ENCODE results near the gene TARBP2.
"Not testable (repeated sequence)": the region's sequence is repeated elsewhere in the genome, so short reads cannot be mapped to it uniquely, and the experiment has no call there.

Gene TARBP2

DNA sequence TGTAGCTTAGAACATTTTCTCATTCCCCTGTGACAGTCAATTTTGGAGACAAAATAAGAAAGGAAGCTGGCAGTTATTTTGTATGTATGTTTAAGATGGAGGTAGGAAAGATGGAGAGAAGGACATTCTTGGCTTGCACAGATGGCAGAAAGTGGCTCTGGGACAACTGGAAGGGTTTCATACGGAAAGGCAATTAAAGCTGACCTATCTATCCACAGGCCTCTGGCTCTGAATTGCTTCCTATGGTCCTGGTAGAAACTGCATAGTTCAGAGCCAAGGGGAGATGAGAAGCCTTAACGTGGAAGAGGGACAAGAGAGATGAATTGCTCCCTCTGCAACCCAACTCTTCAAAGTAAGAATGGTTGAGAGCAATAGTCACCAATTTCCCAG is 14.2 kb downstream of the TARBP2 start:
- no peak for DNase-seq

- no peak for DNase-seq
These were observed 15.8 kb downstream of the TARBP2 start for GRCh38 chr12:53516758-53517455.

- DNase-seq, result no peak
These were observed 17.3 kb downstream of the TARBP2 start for GRCh38 chr12:53518381-53518780.

- DNase-seq, result no peak
These were observed 22.0 kb downstream of the TARBP2 start for GRCh38 chr12:53523131-53523530.

DNA sequence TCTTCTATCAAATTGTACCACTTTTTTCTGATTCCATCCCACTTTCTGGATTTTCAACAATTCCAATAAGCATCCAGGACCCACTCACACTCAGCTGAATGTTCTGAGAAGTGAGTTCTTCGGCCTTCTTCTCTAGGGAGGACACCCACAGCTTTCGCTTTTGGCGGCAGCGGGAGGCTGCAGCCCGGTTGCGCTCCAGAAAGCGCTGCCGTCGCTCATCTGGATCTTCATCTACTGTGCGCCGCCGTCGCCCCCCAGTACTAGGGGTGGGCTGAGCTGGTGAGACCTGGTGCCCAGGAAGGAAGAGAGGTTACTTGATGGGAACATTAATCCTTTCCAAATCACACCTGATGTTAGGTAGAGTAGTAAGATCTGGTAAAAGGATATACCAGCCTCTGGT is 23.4 kb downstream of the TARBP2 start:
- no peak for DNase-seq

- DNase-seq, result no peak
These were observed 29.0 kb downstream of the TARBP2 start for GRCh38 chr12:53530061-53530460.

- no peak for DNase-seq
These were observed 29.8 kb downstream of the TARBP2 start for GRCh38 chr12:53530920-53531319.

DNA sequence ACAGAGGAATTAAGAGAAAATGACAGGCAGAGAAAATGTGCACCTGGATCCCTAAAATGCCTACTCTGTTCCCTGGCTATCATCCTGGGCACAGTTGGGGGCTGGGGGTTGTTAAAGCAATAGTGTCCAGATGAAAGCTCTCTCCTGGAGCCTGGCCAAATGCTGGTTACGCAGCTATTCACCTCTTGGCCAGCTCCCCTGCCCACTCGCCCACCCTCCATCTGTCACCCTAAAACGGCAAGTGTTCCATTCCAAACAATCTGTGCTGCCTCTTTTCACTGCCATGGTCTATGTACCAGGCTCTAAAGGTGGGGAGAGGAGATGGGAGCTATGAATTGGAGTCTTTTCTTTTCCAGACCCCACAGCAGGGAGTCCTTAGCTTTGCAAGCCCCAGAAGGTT is 30.9 kb downstream of the TARBP2 start:
- DNase-seq, result no peak

GRCh38 chr12:53532524-53533445 is 31.7 kb downstream of the TARBP2 start:
- no peak for DNase-seq

DNA sequence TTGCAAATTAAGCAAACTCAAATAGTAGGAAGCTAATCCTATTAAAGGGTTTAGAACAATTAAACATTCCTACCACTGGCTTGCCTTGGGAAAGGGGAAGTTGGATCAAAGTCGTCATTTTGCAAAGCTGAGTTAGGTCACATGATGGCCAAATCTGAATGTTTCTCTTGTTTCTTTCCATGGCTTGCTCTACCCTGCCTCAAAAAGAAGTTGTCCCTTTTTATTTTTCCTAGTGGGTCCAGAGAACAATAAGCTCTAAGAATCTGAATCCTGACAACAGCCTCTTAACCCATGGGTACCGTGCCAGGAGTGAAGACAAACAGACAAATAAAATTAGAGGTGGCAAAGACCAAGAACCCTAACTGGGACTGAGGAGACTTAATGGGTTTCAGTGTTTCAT is 32.4 kb downstream of the TARBP2 start:
- no peak for DNase-seq

DNA sequence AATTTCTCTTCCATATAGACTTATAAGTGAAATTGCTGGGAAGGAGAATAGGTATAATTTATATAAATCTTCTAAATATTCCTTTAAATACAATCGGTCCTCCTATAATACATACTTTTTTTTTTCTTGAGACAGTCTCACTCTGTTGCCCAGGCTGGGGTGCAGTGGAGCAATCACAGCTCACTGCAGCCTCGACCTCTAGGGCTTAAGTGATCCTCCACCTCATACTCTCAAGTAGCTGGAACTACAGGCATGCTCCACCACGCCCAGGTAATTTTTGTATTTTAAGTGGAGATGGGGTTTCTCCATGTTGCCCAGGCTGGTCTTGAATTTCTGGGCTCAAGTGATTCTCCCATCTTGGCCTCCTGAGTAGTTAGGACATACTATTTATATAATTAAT is 35.9 kb downstream of the TARBP2 start:
- no peak for DNase-seq

GRCh38 chr12:53538209-53538689 is 37.2 kb downstream of the TARBP2 start:
- DNase-seq, result peak; percentile 7 to 13

DNA sequence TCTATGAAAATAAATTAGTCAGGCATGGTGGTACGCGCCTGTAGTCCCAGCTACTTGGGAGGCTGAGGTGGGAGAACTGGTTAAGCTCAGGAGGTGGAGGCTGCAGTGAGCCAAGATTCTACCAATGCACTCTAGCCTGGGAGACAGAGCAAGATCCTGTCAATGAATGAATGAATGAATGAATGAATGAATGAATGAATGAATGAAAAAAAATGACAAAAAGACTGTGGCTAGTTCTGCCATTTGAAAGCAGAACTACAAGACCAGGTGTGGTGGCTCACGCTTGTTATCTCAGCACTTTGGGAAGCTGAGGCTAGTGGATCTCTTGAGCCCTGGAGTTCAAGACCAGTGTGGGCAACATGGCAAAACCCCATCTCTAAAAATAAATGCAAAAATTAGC is 38.4 kb downstream of the TARBP2 start:
- DNase-seq, result no peak

GRCh38 chr12:53543539-53543938 is 42.5 kb downstream of the TARBP2 start:
- peak; percentile 43 to 53 for DNase-seq

DNA sequence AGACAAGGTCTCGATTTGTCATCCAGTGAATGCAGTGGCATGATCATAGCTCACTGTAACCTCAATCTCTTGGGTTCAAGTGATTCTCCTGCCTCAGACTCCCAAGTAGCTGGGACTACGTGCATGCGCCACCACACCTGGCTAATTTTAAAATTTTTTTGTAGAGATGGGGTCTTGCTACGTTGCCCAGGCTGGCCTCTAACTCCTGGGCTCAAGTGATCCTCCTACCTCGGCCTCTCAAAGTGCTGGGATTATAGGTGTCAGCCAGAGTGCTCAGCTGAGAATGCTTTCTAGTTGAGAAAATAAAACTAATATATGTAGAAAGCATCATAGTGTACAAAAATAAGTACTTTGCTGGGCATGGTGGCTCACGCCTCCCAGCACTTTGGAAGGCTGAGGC is 47.3 kb downstream of the TARBP2 start:
- DNase-seq, result not testable (repeated sequence)

DNA sequence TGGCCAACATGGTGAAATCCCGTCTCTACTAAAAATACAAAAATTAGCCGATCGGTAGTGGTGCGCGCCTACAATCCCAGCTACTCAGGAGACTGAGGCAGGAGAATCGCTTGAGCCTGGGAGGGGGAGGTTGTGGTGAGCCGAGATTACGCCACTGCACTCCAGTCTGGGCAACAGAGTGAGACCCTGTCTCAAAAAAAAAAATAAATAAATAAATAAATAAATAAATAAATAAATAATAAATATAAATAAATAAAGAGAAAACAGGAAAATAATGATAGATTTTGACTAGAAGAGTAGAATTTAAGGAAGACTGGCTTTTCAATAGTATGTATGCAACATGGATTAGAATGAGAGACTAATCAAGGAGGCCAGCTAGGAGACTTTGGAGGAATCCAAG is 49.0 kb downstream of the TARBP2 start:
- not testable (repeated sequence) for DNase-seq

DNA sequence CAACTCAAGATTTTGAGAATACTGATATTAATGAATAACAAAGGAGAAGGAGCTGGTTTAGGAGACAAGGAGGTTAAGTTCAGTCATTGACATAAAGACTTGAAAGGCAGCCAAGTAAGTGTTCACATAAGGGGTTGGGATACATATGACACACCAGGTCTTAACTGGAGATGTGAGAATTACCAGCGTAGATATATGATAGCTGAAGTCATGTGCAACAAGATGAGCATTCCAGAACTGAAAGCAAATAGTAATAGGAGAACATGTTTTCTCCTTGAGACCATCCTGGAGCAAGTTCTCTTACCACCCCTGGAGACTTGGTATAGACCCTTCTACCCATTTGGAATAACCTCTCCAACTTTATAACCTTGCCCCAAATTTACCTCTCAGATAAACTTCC is 49.5 kb downstream of the TARBP2 start:
- no peak for DNase-seq

DNA sequence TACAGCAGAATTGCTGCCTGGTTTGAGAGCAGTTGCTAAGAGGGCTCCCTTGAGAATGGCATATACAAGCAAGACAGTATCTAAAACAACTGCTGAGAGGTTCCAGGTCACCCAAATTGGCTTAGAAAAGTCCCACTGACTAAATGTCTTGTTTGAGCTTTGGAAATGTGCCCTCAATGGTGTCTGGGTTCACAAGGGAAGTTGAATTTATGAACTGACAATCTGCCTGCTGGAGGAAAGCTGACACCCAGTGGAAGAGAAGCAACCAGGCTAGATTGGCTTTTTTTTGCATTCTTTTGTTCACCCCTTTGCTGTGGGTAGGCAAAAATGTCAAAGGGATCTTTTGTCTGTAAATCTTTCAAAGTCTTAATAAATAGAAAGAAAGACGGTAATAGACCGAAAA is 50.8 kb downstream of the TARBP2 start:
- no peak for DNase-seq

- no peak for DNase-seq
These were observed 51.6 kb downstream of the TARBP2 start for GRCh38 chr12:53552361-53553327.

Measured in SHP77 (cell line).